Uterus (tissue), 2 donors: ENCODE data around the gene SSBP3.

Experiments
- CTCF ChIP-seq, 4 experiments: fragments of 200-600 bp in 2 of 4; fragments of 450-650 bp in 2 of 4; sonication (generic) in 2 of 4; IDR thresholded peaks; one replicate each; pipeline ENCODE4 v1.5.1; 2016 to 2019; ENCODE audit warnings: antibody characterized with exemption in 4 of 4, mild to moderate bottlenecking in 2 of 4, moderate library complexity in 1 of 4
- POLR2A ChIP-seq, 2 donors: fragments of 450-650 bp; IDR thresholded peaks; one replicate each; pipeline ENCODE4 v1.6.1; 2016; ENCODE audit warnings: antibody characterized with exemption in 2 of 2, mild to moderate bottlenecking in 1 of 2, moderate library complexity in 1 of 2

- TF ChIP-seq CTCF (IDR thresholded peaks at IDR 0.05): no peak
- TF ChIP-seq POLR2A (IDR thresholded peaks at IDR 0.05): no peak
Observed at GRCh38 chr1:54227091-54227602, 179.0 kb downstream of the SSBP3 start.
